ENCODE results near the gene EXD3. TPM values are rescaled to one million over a fixed set of nuclear protein-coding genes. Genes with fewer than 3 reads are reported as not detected.
A peak's percentile ranks its signal among the peaks of the same experiment; 100 is the strongest.

The EXD3 gene
- total RNA-seq, 1 donor from 2014 or later = 7.6 TPM

DNA sequence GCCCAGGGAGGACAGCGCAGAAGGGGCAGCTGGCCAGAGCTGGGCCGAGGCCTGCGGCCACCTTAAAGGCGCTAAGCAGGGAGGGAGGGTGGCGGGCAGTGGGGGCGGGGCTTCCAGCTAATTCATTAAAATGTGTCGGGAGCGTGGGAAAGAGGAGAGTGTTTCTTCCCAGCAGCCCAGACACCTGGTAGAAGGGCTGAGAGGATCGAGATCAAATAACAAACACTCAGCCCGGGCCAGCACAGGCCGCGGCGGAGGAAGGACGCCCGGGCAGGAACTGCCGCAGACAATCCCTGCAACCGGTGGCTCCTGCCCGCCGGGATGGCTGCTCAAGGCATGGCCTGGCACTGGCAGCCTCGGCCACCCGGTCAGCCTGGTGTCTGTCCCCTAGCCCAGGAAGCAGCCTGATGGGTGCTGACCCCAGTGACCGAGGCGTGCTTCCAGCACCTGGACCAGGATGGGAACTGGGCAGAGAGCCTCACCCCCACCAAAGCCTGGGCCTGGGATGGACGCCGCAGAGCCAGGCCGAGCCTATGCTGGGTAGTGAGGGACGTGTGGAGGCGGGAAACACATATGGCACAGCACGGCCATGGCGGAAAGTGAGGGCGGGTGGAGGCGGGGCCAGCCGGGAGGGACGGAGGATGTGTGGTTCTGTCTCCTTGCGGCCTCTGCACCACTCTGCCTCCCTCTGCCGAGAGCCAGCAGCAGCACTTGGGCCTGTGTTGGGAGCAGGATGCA is 117.7 kb downstream of the EXD3 start:
- DNase-seq = peak; percentile 39

DNA sequence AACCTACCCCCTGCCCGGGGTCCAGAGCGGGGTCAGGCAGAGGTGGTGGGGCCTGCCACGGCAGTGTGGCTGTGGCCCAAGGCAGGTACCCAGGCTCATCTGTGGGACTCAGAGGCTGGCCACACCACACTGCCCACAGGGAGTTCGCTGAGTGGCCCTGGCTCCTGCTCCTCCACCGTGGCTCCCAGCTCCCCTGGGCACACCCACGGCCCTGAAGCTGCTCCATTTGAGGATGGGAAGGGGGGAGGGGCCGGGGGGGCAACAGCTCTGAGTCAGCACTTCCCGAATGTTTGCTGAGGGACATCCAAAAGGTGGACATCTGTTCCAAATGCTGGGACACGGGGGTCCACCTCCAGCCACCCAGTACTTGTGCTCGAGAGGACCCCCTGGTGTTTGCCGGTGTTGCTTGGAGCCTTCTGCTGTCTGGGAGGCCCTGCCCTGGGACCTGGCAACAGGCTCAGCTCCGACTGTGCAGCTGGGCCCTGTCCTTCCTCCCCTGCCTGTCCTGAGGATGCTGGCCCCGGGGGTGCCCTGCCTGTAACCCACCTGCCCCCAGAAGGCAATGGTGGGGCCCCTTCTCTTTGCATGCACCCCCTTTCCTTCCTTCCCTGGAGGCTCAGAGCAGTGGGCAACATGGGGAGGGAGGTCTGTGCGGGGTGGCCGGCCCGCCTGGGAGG is 118.4 kb downstream of the EXD3 start:
- DNase-seq = no peak

DNA sequence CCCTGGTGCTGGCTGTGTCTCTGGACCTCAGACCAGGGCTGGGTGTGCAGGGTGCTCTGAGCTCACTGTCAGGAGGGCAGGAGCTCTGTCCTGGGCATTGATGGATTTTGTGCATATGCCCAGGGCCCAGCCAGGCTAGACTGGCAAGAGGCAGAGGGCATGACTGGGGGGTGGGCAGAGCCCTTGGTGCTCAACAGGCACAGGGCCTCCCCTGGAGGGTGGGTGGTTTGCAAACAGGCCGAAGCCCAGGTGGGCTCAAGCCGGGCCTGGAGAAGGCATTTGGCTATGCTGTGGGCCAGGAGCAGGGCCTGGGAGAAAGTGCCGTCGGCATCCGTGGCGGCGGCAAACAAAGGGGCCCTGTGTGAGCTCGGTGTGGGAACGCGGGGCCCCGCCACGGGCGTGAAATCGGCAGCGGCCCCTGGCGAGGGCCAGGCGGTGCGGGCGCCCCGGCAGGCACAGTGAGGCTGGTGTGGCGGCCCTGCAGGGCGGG is 119.0 kb downstream of the EXD3 start:
- no peak for DNase-seq

DNA sequence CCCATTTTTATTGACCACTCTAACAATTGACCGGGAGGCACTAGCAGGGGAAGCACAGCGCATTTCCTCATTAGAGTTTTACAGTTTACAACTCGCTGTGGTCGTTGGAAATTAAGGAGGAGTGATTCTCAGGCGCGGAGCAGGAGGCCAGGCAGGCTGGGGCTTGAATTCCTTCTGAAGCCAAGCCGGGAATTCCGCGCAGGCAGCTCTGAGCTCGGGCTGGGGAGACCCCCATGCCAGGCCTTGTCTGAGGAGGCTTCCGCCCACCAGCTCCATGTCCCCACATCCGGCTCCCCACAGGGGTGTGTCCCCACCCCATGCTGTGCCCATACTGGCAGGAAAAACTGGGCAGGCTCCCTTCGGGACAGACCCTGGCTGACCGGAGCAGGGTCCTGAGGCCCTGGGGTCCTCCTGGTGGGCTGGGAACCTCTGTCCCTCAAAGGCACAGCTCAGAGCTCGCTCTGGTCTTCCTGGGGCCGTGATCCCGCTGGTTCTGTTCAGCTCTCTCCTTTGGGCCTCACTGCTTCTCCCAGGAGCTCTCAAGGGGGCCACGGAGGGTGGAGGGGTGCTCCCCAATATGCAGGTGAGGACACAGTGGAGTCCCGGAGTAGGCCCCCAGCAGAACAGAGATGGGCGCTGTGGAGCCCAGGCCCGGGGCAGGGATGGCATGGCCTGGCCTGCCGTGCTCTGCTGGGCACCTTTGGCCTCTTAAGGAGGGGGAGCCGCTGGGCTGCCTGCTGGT is 119.6 kb downstream of the EXD3 start:
- DNase-seq = no peak

GRCh38 chr9:137302449-137303150 is 120.4 kb downstream of the EXD3 start:
- no peak for DNase-seq

- peak; percentile 37 for DNase-seq
Observed at GRCh38 chr9:137302118-137302448, 120.9 kb downstream of the EXD3 start, which contains the start of gene NRARP. Gene NRARP (minus strand): TSS chr9:137302271. CDS start chr9:137301928, 343 bp downstream.

DNA sequence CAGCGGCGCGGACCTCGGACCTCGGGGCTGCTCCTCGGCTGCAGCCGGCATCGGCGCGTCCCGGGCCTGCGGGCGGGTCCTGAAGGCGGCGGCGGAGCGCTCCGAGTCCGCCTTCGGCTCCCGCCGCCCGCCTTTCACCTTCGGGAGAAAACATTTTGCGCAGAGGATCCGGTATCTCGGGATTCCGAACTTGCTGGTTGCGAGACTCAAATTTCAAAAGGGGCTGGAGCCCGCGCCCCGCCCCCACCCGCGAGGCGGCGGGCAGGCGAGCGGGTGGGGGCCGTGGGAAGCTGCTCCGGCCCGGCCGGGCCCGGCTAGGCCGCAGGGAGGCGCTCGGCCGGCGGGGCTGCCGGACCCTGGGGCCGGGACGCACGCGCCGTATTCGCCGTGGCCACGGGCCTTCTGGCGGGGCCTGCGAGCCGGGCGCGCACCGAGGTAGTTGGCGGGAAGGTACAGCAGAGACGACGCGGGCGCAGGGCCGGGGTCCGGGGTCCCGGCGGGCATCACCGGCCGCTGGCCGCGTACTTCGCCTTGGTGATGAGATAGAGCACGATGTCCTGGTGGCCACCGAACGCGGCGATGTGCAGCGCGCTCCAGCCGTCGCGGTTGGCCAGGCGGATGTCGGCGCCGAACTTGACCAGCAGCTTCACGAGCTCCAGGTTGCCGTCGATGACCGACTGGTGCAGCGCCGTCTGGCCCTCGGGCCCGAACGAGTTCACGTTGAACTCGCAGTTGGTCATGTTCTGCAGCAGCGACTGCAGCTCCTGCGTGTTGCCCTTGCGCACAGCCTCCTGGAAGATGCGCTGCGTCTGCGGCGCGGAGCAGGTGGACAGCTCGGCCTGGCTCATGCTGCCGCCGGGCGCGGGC is 121.6 kb downstream of the EXD3 start:
- DNase-seq = no peak

GRCh38 chr9:137300567-137301080 is 122.3 kb downstream of the EXD3 start:
- DNase-seq = no peak

DNA sequence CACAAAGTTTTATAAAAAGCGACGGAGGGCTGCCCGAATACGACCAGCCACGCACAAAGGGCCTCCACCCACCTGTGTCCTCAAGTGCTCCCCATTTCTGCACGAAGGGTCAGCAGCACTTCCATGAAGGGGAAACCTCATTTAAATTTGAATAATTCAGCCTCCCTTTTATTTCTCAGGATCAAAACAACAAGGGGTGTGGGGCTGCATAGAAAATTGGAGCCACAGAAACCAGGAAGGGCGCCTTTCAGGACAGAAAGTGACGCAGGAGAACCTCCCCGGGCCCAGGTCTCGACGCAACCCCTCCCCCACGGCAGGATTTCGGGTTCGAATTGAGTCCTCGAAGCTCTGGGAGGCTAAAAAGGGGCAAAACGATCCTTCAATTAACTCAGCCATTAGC is 123.0 kb downstream of the EXD3 start:
- DNase-seq = no peak

DNA sequence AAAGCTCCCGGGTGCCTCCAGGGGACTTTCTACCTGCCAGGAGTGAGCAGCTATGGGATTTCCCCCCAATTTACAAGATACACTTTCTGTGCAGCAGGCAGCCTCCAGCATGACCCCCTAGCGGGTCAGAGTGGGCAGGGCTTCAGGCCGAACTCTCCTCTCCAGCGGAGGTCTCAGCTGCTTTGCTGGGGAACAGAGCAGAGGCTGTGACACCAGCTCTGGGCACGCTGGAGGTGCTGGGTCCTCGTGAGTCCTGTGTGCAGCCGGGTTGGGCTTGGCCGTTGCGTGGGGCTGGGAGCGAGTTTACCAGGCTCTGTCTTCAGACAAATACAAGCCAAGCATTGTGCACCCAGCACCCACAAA is 123.8 kb downstream of the EXD3 start:
- DNase-seq = no peak

DNA sequence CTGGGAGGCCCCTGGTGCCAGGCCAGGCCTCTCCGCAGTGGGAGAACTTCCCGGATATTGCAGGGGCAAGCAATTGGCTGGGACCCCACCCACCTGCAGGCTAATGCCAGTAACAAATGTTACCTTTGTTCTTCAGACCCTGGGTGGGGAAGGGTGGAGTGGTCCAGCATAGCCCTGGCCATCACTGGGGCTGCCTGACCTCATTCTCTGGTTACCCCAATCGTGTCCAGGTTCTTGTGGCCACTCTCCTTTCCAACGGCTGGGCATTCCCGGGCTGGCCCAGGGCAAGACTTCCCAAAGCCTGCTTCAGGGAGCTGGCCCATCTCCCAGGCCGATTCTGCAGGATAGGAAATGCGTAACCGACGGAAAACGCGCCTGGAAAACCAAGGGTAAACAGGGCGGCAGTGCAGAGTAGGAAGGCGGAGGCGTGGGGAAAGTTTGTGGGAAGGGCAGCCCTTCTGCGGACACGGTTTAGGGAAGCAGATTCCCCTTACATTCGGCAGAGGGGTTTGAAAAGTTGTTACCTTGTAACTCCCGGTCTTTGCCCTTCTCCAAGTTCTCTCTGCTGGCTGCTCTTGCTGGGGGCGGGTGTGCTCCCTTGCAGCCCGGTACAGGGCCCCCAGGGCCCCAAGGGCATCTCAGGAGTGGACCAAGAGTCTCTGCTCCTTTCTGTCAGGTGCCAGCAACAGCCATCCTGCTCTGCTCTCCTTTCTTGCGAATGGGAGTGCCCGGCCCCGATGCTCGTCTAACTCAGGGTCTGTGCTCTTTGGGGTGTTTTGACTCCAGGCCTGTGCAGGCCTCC is 124.4 kb downstream of the EXD3 start:
- no peak for DNase-seq

DNA sequence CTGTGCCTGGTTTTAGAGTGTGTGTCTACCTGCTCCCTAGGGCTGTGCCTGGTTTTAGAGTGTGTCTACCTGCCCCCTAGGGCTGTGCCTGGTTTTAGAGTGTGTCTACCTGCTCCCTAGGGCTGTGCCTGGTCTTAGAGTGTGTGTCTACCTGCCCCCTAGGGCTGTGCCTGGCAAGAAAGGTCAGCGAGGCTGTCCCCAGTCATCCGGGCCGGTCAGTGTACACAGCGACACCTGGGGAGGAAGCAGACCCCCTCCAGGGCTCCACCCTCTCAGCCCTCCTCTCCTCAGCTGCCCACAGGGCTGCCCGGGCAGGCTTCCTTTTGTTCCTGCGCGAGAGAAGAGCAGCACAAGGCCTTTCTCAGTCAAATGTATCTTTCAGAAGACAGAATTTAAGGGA is 125.0 kb downstream of the EXD3 start:
- DNase-seq = no peak

DNA sequence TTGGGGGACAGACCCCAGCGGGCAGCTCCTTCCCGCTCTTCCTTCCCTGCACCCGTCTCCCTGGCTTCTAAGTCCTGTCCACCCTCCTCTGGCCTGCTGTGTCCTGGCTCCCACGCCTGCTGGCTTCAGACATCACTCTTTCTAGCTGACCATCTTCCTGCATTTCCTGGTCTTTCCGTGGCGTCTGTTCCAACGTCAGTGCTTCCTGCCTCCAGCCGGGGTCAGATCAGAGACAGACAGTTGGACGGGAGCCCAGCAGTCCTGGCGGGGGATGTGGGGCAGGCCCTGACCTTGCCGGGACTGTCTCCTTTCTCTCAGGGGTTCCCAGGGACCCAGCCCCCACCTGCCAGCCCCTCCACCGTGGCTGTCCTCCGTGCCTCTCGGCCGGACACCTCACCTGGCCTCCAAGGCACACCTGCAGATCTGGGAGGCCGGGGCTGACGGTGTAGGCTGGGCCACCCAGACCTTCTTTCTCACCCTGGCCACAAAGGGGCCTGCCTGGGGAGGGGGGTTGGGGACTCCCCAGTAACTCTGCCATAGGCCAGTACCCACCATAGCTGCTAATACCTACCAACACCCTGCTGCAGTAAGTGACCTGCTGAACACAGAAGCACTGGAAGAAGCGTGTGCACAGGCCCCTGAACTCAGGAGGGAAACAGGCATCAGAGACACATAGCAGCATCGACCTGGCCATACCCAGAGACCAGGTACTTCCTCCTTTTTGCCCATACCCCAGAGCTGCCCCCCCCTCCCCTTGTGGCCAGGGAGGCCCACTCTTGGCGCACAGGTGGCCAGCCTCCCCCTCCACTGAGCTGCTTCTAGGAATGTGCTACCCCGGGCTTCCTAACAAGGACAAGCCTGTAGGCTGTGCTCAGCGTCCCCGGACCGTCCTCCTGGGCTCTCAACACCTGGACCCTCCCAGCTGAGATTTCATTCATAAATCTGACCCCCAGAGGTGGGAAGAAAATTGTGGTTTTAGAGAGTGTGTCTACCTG is 126.0 kb downstream of the EXD3 start:
- no peak for DNase-seq

DNA sequence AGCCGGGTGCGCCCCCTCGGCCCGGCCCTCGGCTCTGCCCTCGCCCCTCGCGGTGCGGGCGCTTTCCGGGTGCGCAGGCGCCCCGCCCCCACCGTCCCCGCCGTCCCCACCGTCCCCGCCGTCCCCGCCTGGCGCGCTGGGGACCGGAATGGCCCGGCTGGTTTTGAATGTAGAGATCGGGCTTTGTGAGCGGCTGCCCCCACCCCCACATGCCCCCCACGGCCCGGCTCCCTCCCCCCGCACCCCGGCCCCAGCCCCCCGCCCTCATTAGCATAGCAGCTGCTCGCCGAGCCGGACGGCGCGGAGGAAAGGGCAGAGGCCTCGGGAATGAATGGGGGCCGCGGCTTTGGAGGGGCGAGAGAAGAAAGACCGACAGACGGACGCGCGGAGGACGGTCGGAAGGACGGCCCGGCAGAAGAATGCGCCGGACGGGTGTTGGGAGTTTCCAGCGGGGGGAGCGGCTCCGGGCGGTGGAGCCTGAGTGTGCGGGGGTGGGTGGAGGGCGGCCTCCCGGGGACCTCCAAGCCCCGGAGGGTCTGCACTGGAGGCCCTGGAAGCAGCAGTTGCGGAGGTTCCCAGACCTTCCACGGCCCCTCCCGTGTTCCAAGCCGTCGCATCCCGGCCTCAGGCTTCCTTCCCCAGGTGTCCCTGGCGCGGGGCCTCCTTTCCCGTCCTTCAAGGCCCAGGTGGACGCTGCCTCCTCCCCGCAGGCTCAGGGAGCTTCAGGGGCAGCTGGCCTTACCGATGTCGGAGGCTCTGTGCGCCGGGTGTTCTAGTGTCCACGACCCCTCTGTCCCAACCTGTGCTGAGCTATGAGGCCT is 126.9 kb downstream of the EXD3 start:
- DNase-seq = no peak

DNA sequence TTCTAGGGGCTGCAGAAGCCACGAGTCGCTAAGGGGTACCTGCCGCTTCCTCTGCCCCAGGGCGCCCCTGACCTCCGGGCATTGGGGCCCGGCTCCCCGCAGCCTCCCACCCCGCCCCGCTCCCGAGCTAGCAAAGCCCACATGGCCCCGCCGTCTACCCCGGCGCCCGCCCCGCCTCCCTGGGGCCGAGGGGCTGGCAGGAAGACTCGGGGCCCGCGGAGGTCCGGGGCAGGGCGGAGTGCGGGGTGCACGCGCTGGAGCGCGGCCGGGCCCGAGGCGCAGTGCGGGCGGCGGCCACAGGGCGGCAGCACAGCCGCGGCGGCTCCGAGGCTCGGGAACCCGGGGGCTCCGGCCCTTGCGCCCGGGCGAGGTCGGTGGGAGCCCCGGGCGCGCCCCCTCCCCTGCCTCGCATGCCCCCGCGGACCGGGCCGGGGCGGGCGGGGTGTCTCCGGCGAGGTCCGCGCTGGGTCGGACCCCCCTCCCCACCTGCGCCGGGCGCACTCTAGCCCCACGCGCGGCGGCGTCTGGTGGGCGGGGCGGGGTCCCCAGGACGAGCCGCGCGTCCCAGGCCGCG is 127.6 kb downstream of the EXD3 start:
- no peak for DNase-seq

- DNase-seq = no peak
Observed at GRCh38 chr9:137294681-137295237, 128.2 kb downstream of the EXD3 start.

DNA sequence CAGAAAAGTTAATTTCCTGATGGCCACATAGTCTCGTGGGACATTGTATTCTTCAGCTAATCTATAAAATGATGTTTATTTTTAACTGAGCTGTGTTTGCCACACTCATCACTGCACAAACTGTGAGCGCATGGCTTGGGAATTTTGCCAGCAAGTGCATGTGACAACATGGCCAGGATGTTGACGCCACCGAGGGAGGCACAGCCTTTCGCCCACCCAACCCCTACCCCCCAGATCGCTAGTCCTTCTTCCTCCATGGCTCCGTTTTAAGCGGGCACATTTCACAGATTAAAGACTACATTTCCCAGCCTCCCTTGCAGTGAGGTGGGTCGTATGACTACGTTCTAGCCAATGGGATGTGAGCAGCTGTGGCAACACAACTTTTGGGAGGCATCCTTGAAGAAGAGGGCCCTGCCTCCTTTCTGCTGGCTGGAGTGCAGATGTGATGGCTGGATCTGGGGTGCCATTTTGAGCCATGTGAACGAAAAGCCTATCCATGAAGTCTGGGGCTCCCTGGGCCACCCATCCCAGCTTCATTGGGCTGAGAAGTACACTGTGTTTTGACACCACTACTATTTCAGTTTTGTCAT is 128.8 kb downstream of the EXD3 start:
- DNase-seq = no peak
